ENCODE results near the gene RETREG3.
"Not testable (repeated sequence)": the region's sequence is repeated elsewhere in the genome, so short reads cannot be mapped to it uniquely, and the experiment has no call there.

The RETREG3 gene

DNA sequence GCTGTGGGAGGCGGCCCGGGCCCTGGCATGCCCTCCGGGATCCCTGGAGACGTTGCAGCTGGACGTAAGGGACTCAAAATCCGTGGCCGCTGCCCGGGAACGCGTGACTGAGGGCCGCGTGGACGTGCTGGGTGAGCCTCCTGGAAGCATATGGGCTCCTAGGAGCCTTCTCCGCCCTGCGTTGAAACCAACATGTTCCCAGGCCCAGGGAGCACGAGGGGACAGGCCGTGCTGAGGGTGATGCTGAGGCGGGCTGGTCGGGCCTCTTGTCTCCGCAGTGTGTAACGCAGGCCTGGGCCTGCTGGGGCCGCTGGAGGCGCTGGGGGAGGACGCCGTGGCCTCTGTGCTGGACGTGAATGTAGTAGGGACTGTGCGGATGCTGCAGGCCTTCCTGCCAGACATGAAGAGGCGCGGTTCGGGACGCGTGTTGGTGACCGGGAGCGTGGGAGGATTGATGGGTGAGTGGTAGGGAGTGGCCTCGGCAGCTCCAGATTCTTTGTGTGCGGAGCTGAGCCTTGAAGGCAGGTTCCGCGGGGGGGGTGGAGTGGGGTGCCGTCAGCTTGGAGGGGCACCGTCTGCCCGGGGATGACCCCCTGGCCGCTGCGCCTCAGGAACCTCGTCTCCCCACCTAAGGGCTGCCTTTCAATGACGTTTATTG, 55.9 kb downstream of the RETREG3 start:
- no peak for DNase-seq (ENCODE audit: low read depth in 2 of 2)

GRCh38 chr17:42552736-42553135, 56.4 kb downstream of the RETREG3 start, which contains the start of gene HSD17B1:
Gene HSD17B1, plus strand, starts transcription at chr17:42552923. Its CDS starts 11 bp downstream, at chr17:42552934.
- not testable (repeated sequence) for DNase-seq (ENCODE audit: low read depth in 2 of 2)

- no peak for DNase-seq (ENCODE audit: low read depth in 2 of 2)
Observed at GRCh38 chr17:42548993-42549755, 60.0 kb downstream of the RETREG3 start.

GRCh38 chr17:42548070-42548837, 60.9 kb downstream of the RETREG3 start:
- DNase-seq (ENCODE audit: low read depth in 2 of 2): peak; percentile 70 to 75

- no peak for DNase-seq (ENCODE audit: low read depth in 2 of 2)
Observed at GRCh38 chr17:42547698-42548069, 61.5 kb downstream of the RETREG3 start.

DNA sequence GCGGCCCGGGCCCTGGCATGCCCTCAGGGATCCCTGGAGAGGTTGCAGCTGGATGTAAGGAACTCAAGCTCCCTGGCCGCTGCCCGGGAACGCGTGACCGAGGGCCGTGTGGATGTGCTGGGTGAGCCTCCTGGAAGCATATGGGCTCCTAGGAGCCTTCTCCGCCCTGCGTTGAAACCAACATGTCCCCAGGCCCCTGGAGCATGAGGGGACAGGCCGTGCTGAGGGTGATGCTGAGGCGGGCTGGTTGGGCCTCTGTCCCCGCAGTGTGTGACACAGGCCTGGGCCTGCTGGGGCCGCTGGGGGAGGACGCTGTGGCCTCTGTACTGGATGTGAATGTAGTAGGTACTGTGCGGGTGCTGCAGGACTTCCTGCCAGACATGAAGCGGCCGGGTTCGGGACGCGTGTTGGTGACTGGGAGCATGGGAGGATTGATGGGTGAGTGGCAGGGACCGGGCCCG, 62.1 kb downstream of the RETREG3 start:
- no peak for DNase-seq (ENCODE audit: low read depth in 2 of 2)

DNA sequence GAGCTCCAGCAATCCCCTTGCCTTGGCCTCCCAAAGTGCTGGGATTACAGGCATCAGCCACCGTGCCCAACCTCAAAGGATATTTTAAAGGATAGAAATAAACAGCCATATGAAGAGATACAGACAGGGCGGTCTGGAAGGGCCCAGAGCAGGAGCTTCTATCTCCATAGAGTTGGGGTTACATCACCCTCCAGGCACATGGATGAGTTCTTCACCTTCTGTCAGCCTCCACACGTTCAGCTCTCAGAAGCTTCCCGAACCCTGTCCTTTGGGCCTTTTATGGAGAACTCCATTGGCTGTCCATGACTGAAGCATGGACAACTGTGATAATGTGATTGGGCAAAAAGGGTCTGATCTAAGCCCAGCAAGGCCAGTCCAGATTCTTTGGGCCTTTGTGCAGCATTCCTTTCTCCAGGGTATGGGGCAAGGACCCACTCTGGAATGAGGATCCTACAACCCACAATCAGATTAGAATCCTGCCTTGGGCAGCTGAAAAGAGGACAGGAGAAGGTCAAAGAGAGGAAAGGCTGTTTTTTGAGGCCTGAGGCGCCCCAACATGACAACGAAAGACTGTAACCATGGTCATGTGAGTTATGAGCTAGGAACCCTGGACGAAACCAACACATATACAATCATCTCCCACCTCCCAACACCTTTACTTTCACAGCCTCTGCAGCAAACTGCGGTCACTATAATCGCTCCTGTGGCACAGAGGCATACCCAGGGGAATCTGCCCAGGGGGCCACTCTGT, 63.2 kb downstream of the RETREG3 start:
- not testable (repeated sequence) for DNase-seq (ENCODE audit: low read depth in 2 of 2)

DNA sequence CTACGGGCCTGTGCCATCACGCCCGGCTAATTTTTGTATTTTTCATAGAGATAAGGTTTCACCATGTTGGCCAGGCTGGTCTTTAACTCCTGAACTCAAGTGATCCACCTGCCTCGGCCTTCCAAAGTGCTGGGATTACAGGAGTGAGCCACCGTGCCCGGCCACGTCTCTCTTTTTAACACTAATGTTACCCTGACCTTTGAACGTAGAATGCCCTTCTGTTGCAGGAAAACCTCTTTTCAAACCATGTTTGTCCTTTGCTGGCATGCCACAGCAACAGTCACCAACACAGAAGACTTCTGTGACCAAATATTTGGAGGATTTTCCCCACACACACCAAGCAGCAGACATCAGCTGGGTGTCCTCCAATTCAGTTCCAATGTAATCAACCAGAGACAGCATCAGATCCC, 64.3 kb downstream of the RETREG3 start:
- DNase-seq (ENCODE audit: low read depth in 2 of 2): no peak

- DNase-seq (ENCODE audit: low read depth in 2 of 2): no peak
Observed at GRCh38 chr17:42543190-42544079, 65.7 kb downstream of the RETREG3 start.

GRCh38 chr17:42541041-42541833, 67.9 kb downstream of the RETREG3 start:
- no peak for DNase-seq (ENCODE audit: low read depth in 2 of 2)

DNA sequence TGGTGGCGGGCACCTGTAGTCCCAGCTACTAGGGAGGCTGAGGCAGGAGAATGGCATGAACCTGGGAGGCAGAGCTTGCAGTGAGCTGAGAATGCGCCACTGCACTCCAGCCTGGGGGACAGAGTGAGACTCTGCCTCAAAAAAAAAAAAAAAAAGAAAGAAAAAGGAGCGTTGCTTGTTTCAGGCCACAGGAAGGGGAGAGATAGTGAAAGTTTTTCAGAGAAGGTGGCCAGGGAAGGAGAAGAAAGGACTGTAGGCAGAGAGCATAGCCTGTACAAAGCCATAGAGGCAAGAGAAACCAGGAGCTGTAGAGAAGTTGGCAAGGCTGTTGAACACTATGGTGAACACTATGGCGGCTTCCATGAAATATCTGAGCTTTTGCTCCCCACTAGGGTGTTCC, 68.6 kb downstream of the RETREG3 start:
- not testable (repeated sequence) for DNase-seq (ENCODE audit: low read depth in 2 of 2)

GRCh38 chr17:42538482-42538881, 70.7 kb downstream of the RETREG3 start:
- DNase-seq (ENCODE audit: low read depth in 2 of 2): no peak

DNA sequence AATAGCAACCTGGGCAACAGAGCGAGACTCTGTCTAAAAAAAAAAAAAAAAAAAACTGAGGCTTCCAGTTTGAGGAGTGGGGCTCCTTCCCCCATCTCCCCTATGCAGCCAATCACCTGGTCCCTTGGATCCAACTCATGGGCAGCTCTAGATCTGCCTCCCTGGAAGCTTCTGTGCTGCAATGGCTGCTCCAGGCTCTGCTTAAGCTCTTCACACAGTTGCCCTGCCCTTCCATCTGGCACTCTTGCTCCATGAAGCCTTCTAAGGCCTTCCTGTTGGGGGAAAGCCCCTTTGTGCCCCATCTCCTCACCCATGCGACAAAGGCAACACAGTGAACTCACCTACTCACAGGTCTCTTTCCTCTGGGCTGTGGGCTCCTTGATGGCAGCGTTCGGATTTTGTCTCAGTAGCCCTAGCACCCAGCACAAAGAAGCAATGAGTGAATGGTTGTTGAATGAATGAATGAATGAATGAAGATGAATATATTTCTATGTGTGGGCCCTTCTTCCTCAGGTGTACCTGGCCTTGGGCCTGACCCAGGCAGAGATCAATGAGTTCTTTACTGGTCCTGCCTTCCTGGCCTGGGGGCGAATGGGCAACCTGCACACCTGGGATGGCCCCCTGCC, 71.2 kb downstream of the RETREG3 start:
- DNase-seq (ENCODE audit: low read depth in 2 of 2): no peak

GRCh38 chr17:42537156-42537805, 71.9 kb downstream of the RETREG3 start:
- no peak for DNase-seq (ENCODE audit: low read depth in 2 of 2)

DNA sequence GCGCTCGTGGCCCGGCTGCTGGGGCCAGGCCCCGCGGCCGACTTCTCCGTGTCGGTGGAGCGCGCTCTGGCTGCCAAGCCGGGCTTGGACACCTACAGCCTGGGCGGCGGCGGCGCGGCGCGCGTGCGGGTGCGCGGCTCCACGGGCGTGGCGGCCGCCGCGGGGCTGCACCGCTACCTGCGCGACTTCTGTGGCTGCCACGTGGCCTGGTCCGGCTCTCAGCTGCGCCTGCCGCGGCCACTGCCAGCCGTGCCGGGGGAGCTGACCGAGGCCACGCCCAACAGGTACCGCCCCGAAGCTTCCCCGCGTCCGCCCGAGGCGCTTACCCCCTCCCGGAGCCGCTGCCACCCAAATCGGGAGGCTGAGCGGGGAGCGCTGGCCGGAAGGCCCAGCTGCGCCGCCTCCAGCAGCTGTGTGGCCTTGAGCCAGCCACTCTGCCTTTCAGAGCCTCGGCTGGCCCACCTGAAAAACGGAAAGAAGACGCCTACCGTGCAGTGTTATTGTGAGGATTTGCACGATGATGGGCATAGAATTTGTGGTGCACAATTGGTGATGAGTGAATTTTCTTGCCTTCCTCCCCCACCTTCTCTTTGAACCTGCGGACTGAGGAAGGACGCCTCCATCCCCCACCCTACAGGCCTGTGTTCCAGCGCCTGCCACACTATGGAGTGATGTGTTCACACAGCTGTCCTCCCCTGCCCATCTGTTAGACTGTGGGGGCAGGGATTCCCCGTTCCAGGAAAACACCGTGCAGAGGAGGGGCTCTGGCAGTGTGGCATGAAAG, 72.6 kb downstream of the RETREG3 start:
- peak; percentile 66 to 71 for DNase-seq (ENCODE audit: low read depth in 2 of 2)

GRCh38 chr17:42536048-42536371, 73.2 kb downstream of the RETREG3 start, which contains the start of gene NAGLU:
Gene NAGLU, plus strand, starts transcription at chr17:42536241. Its CDS starts 32 bp downstream, at chr17:42536273.
- peak; percentile 83 to 86 for DNase-seq (ENCODE audit: low read depth in 2 of 2)

DNA sequence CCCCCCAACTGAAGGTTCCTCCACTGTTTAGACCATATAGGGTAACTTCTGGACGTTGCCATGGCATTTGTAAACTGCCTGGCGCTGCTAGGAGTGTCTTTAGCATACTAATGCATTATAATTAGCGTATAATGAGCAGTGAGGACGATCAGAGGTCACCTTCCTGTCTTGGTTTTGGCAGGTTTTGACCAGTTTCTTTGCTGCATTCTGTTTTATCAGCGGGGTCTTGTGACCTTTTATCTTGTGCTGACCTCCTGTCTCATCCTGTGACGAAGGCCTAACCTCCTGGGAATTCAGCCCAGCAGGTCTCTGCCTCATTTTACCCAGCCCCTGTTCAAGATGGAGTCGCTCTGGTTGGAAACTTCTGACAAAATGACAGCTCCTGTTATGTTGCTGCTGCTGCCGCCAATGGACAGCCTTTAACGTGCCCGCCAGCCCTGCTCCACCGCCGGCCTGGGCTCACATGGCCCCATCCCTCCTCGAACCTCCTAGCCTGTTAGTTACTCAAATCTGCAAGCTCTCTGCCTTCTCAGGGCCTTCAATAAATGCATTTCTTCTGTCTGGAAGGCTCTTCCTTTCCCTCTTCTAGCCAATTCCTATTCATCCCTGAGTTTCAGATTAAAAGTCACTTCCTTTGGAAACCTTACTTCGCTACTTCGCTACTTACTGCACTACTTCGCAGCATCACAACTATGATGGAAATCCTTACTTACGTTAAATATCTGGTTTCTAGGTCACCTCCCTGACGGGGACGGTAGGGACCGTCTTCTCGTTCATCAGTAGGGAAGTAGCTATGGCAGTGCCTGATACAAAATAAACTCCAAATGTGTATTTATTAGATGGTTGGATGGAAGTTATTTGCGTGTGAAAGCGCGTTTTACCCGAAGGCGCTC, 73.8 kb downstream of the RETREG3 start:
- DNase-seq (ENCODE audit: low read depth in 2 of 2): no peak

All from stimulated activated CD8-positive, alpha-beta memory T cell treated with anti-CD3 and anti-CD28 coated beads, Interleukin-15, amount 100 ng/mL, for 48 hours (primary cell).